ENCODE data around the gene SAPCD2. TPM values are rescaled to one million over a fixed set of nuclear protein-coding genes. Genes with fewer than 3 reads are reported as not detected.

Gene SAPCD2
- total and polyA plus RNA-seq, 9 of the 15 experiments (the other 6 are each of a cell fraction or from before 2014, with no cell fraction given): 3.4 to 91.8 (median 18.8) TPM

GRCh38 chr9:137029058-137029936, 41.1 kb downstream of the SAPCD2 start (continued):
- TF ChIP-seq RAD21 (CRISPR knock-in tag; conservative IDR thresholded peaks at IDR 0.05 in 1 of 2, IDR thresholded peaks at IDR 0.05 in 1 of 2) (peak; percentile 15 to 49; a peak in 3 of 4 replicates), BCOR (IDR thresholded peaks at IDR 0.05) (peak; percentile 96), TRIM28 (IDR thresholded peaks at IDR 0.05) (no peak), JUND (IDR thresholded peaks at IDR 0.05; ENCODE audit: borderline replicate concordance, low read depth, low read length) (0 out of 2 replicates have a peak, but pooled peaks have one; percentile 3), JUND (tag; IDR thresholded peaks at IDR 0.05; ENCODE audit: borderline replicate concordance, low read depth, low read length) (no peak; the same call in 2 of the 3 replicates), TFAP4 (CRISPR knock-in tag; IDR thresholded peaks at IDR 0.05; ENCODE audit: borderline replicate concordance) (peak; percentile 26; the same call in 1 of the 2 replicates)

All from K562 (cell line).